Upper lobe of left lung (tissue), 4 donors: ENCODE results near the gene RASAL2.

Source experiments
- EP300 ChIP-seq, 4 donors: sonication (generic); formaldehyde crosslinking; IDR thresholded peaks; one replicate each; pipeline ENCODE4 v1.5.1; 2017; ENCODE audit warnings: antibody characterized with exemption in 4 of 4, control low read depth in 2 of 4
- POLR2A ChIP-seq, 4 donors: fragments of 450-650 bp; IDR thresholded peaks; one replicate each; pipeline ENCODE4 v1.5.1; 2016 to 2017; ENCODE audit warnings: antibody characterized with exemption in 4 of 4, mild to moderate bottlenecking in 2 of 4
- POLR2AphosphoS5 ChIP-seq, 2 donors: sonication (generic); formaldehyde crosslinking; IDR thresholded peaks; one replicate each; pipeline ENCODE4 v1.5.1; 2017; ENCODE audit warnings: antibody characterized with exemption in 2 of 2
- TF ChIP-seq, protein P1 (sequence below), 6 experiments: fragments of 450-650 bp in 4 of 6; fragments of 200-600 bp in 2 of 6; sonication (generic) in 2 of 6; IDR thresholded peaks; one replicate each; pipeline ENCODE4 v1.5.1; 2016 to 2019; ENCODE audit warnings: antibody characterized with exemption in 6 of 6

- no peak for TF ChIP-seq POLR2A (IDR thresholded peaks at IDR 0.05)
- TF ChIP-seq, protein P1, sequence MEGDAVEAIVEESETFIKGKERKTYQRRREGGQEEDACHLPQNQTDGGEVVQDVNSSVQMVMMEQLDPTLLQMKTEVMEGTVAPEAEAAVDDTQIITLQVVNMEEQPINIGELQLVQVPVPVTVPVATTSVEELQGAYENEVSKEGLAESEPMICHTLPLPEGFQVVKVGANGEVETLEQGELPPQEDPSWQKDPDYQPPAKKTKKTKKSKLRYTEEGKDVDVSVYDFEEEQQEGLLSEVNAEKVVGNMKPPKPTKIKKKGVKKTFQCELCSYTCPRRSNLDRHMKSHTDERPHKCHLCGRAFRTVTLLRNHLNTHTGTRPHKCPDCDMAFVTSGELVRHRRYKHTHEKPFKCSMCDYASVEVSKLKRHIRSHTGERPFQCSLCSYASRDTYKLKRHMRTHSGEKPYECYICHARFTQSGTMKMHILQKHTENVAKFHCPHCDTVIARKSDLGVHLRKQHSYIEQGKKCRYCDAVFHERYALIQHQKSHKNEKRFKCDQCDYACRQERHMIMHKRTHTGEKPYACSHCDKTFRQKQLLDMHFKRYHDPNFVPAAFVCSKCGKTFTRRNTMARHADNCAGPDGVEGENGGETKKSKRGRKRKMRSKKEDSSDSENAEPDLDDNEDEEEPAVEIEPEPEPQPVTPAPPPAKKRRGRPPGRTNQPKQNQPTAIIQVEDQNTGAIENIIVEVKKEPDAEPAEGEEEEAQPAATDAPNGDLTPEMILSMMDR (IDR thresholded peaks at IDR 0.05), result no peak
- no peak for TF ChIP-seq EP300 (IDR thresholded peaks at IDR 0.05)
- no peak for TF ChIP-seq POLR2AphosphoS5 (IDR thresholded peaks at IDR 0.05)
Observed at GRCh38 chr1:178461104-178461503, 367.2 kb downstream of the RASAL2 start.
